GM18507 (cell line): Measurements from ENCODE around the gene GJB6.
"Not testable (repeated sequence)": the region's sequence is repeated elsewhere in the genome, so short reads cannot be mapped to it uniquely, and the experiment has no call there.

Source experiments
- DNase-seq: peaks from one replicate; pipeline ENCODE4 v3.0.0; 2011; ENCODE audit warnings: low read depth; ENCODE audit not compliant: insufficient read length; ENCODE audit errors: extremely low spot score
- FAIRE-seq: peaks from 2 replicates; lab custom pipeline; 2011; peaks lifted over from hg19 to GRCh38; lab: Jason Lieb, UNC

GJB6 gene

GRCh38 chr13:20231839-20232555 lies at the start of gene GJB6:
Gene GJB6, minus strand, starts transcription at chr13:20232319. Its CDS starts 8,839 bp downstream, at chr13:20223480.
- DNase-seq (no peak), FAIRE-seq (no peak)

DNA sequence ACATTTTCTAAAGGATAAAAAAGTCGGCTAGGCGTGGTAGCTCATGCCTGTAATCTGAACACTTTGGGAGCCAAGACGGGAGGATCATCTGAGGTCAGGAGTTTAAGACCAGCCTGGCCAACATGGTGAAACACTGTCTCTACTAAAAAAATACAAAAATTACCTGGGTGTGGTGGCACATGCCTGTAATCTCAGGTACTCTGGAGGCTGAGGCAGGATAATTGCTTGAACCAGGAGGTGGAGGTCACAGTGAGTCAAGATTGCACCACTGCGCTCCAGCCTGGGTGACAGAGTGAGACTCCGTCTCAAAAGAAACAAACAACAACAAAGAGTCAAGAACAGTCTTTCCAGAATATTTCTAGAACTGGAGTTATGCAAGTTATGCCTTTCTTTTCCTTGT lies 44.8 kb upstream of the GJB6 start:
- DNase-seq, FAIRE-seq: not testable (repeated sequence)

DNA sequence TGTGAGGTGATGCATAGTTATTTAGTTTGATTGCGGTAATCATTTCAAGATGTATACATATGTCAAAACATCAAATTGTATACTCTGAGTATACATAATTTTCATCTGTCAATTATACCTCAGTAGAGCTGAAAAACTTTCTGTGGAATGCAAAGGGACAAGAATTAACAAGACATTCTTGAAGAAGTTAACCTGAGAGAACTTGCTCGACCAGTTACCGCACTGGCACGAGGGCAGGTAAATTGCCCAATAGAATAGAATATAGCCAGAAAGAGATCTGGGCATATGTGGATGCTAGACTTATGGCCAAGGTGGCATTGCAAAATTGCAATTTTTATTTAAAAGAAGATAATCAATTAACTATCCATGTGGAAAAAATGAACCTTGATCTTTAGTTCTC lies 42.3 kb upstream of the GJB6 start:
- DNase-seq (no peak), FAIRE-seq (no peak)

GRCh38 chr13:20272588-20273171 lies 40.6 kb upstream of the GJB6 start:
- FAIRE-seq = no peak
- no peak for DNase-seq

- FAIRE-seq = no peak
- no peak for DNase-seq
Measured at GRCh38 chr13:20272104-20272503, 40.0 kb upstream of the GJB6 start.

- FAIRE-seq (no peak), DNase-seq (no peak)
Measured at GRCh38 chr13:20271441-20271840, 39.3 kb upstream of the GJB6 start.

- no peak for DNase-seq
- FAIRE-seq = no peak
Measured at GRCh38 chr13:20270163-20270865, 38.2 kb upstream of the GJB6 start.

- FAIRE-seq (peak; percentile 100), DNase-seq (peak; percentile 58)
Measured at GRCh38 chr13:20264271-20265018, 32.3 kb upstream of the GJB6 start.

GRCh38 chr13:20263393-20264044 lies 31.4 kb upstream of the GJB6 start:
- no peak for DNase-seq
- no peak for FAIRE-seq

DNA sequence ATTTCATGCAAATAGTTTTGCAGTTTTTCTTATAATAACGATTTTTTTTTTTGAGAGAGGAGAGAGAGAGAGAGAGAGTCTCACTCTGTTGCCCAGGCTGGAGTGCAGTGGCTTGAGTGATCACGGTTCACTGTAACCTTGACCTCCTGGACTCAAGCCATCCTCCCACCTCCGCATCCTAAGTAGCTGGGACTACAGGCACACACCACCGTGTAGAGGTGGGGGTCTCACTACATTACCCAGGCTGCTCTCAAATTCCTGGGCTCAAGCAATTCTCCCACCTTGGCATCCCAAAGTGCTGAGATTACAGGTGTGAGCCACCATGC lies 26.8 kb upstream of the GJB6 start:
- FAIRE-seq (no peak), DNase-seq (no peak)

DNA sequence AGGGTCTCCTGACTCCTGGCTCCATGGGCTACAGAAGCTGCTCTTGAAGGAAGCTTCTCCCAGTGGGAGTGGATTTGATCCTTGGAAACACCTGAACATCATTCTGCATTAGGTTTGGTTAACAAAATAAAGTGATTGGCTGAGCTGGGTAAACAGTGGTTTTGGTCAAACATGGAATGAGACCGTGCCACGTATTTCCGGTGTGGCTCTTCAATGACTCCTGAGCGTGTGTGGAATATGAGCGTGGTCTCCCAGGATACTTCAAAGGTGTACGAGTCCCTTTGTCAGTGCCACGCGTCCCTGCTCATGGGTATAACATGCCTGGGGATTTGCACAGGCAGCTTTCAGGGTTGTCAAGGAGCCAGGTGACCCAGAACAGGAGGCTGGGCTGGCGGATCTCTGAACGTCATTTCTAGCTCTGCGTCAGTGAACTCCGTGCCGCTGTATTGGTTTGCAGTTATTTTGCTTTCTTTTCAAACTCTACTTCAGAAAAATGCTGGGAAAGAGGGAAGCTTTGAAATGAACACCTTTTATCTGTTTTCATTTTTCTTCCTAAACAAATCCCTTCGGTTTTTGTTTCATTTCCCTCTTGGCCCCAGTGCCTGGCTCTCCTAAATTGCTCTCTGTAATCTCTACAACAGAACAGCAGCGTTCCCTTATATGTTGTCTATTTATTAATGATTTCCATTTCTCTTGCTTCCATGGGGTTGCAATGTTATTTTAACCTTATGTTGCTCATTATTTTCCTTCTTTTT lies 26.3 kb upstream of the GJB6 start:
- no peak for DNase-seq
- no peak for FAIRE-seq

GRCh38 chr13:20254076-20254475 lies 22.0 kb upstream of the GJB6 start:
- DNase-seq (no peak), FAIRE-seq (no peak)

- DNase-seq (no peak), FAIRE-seq (no peak)
Measured at GRCh38 chr13:20249913-20250312, 17.8 kb upstream of the GJB6 start.

DNA sequence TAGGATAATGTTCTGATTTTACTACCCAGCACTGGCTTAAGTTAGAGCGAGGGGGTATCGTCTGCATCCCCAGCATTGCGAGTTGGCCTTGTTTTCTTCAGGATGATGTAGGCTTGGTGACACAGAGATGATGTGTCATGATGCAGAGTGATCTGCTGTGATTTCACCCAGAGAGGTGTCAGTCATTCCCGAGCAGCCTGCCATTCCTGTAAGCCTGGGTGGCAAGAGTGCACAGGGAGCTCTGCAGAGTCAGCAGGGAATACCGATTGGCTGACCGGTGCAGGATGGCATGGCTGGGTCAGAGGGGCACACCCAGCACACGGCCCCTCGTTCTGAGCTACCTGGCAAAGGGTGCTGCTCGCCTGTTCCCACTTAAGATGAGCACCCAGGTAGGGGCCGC lies 15.8 kb upstream of the GJB6 start:
- FAIRE-seq (no peak), DNase-seq (no peak)

GRCh38 chr13:20247403-20247802 lies 15.3 kb upstream of the GJB6 start:
- DNase-seq (no peak), FAIRE-seq (no peak)

- DNase-seq (no peak), FAIRE-seq (no peak)
Measured at GRCh38 chr13:20241593-20241992, 9.5 kb upstream of the GJB6 start.

DNA sequence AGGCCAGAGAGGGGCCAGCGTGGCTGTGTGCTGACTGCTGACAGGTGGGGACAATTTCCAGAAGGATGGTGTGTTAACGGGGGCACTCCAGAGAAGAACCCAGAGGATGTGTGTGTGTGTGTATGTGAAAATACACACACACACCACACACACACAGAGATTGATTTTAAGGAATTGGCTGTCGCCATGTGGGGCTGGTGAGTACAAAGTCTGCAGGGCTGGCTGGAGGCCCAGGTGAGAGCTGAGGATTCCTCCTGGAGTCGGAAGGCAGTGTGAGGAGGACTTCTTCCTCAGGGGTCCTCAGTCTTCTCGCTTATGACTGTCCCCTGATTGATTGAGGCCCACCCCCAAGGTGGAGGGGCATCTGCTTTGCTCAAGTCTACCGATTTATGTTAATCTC lies 7.6 kb upstream of the GJB6 start:
- FAIRE-seq (no peak), DNase-seq (no peak)

- FAIRE-seq (no peak), DNase-seq (no peak)
Measured at GRCh38 chr13:20232556-20233277, 598 bp upstream of the GJB6 start.
